GM12878 (cell line): ENCODE results near the gene LSM3. TPM values are rescaled to one million over a fixed set of nuclear protein-coding genes. Genes with fewer than 3 reads are reported as not detected.

ENCODE experiments used
- ATAC-seq: fragments of 200-7000 bp; cut with Tn5 transposase; 3 replicates; pipeline ENCODE4 v1.9.1; 2020; ENCODE audit warnings: mild to moderate bottlenecking, moderate library complexity
- BruUV-seq: library from RNA; stranded (reverse); fragments of 400-500 nt; replicated peaks from 2 replicates; lab custom pipeline; 2021; lab: Mats Ljungman, UMichigan
- CTCF ChIA-PET: fragments of 300-600 bp; sonication (Branson Sonifier 250); formaldehyde crosslinking; extraction: SDS; loops from one replicate; lab custom pipeline; 2021; ENCODE audit warnings: inconsistent platforms; lab: Yijun Ruan, JAX
- POLR2A ChIA-PET: fragments of 350-600 bp; formaldehyde crosslinking; extraction: SDS; loops from one replicate; lab custom pipeline; 2021; ENCODE audit warnings: inconsistent platforms; lab: Charles Lee
- RAD21 ChIA-PET: fragments of 300-600 bp; sonication (Branson Sonifier 250); formaldehyde crosslinking; loops from one replicate; lab custom pipeline; 2023; ENCODE audit warnings: antibody characterized with exemption; ENCODE audit not compliant: unreplicated experiment; lab: Charles Lee
- SMC1A ChIA-PET: fragments of 300-600 bp; sonication (Branson Sonifier 250); formaldehyde crosslinking; loops from one replicate; lab custom pipeline; 2023; ENCODE audit not compliant: unreplicated experiment, uncharacterized antibody; lab: Charles Lee
- DNase-seq: peaks from one replicate; pipeline ENCODE4 v3.0.0-alpha.2; 2011; ENCODE audit warnings: low read depth, low spot score
- FAIRE-seq: peaks from 3 replicates; lab custom pipeline; 2011; peaks lifted over from hg19 to GRCh38; lab: Jason Lieb, UNC
- H2AFZ ChIP-seq: 2 replicates; pipeline ENCODE4 v1.6.0; 2011; ENCODE audit warnings: low read depth, low read length, control low read depth; ENCODE audit not compliant: control insufficient read depth
- H3K27ac ChIP-seq: 2 replicates; pipeline ENCODE4 v1.5.1; 2011; ENCODE audit warnings: control low read depth; ENCODE audit not compliant: control insufficient read depth, insufficient read depth
- H3K27me3 ChIP-seq, 2 experiments: replicated peaks in 1 of 2; 2 replicates each; pipeline versions ENCODE4 v1.6.0 to v1.6.1; 2011; ENCODE audit warnings: low read length in 1 of 2; ENCODE audit not compliant: control insufficient read depth in 2 of 2, insufficient read depth in 2 of 2
- H3K36me3 ChIP-seq, 2 experiments: 2 replicates each; pipeline ENCODE4 v1.5.1; 2011; ENCODE audit warnings: low read length in 1 of 2; ENCODE audit not compliant: control insufficient read depth in 2 of 2, insufficient read depth in 2 of 2
- H3K4me1 ChIP-seq: 2 replicates; pipeline ENCODE4 v1.6.1; 2011; ENCODE audit warnings: mild to moderate bottlenecking, low read length, moderate library complexity, mixed read lengths; ENCODE audit not compliant: control insufficient read depth, insufficient read depth
- H3K4me2 ChIP-seq: 2 replicates; pipeline ENCODE4 v1.6.0; 2011; ENCODE audit warnings: control low read depth; ENCODE audit not compliant: control insufficient read depth, insufficient read depth
- H3K4me3 ChIP-seq: fragments of 200-600 bp; sonication (generic); 2 replicates; pipeline ENCODE4 v1.5.1; 2016
- H3K79me2 ChIP-seq: 2 replicates; pipeline ENCODE4 v1.6.0; 2011; ENCODE audit warnings: low read length; ENCODE audit not compliant: control insufficient read depth, insufficient read depth
- H3K9ac ChIP-seq: 2 replicates; pipeline ENCODE4 v1.8.0; 2011; ENCODE audit warnings: low read length, control low read depth, mixed read lengths; ENCODE audit not compliant: control insufficient read depth, insufficient read depth
- H3K9me3 ChIP-seq: replicated peaks from 3 replicates; pipeline ENCODE4 v1.5.1; 2011; ENCODE audit warnings: mild to moderate bottlenecking, low read length; ENCODE audit not compliant: control insufficient read depth, insufficient read depth
- H4K20me1 ChIP-seq: 2 replicates; pipeline ENCODE4 v1.6.0; 2011; ENCODE audit not compliant: control insufficient read depth, insufficient read depth
- FOS ChIP-seq: IDR thresholded peaks from 3 replicates; pipeline ENCODE4 v1.6.1; 2011; ENCODE audit warnings: borderline replicate concordance; ENCODE audit not compliant: insufficient read length; ENCODE audit errors: extremely low read depth
- HDAC2 ChIP-seq: fragments of 200-600 bp; sonication (generic); IDR thresholded peaks from 2 replicates; pipeline ENCODE4 v1.6.1; 2017
- MTA3 ChIP-seq: IDR thresholded peaks from 2 replicates; pipeline ENCODE4 v1.6.1; 2012; ENCODE audit warnings: low read length, inconsistent platforms, borderline replicate concordance
- NFYB ChIP-seq: IDR thresholded peaks from 2 replicates; pipeline ENCODE4 v1.6.1; 2011; ENCODE audit warnings: low read depth, mild to moderate bottlenecking, low read length, improper control_type of control experiment, moderate library complexity; ENCODE audit not compliant: insufficient read depth
- POU2F2 ChIP-seq: IDR thresholded peaks from 3 replicates; pipeline ENCODE4 v1.6.1; 2011; ENCODE audit warnings: low read depth, mild to moderate bottlenecking, low read length, borderline replicate concordance
- WRNIP1 ChIP-seq: IDR thresholded peaks from 2 replicates; pipeline ENCODE4 v1.6.1; 2011; ENCODE audit warnings: low read depth, low read length, improper control_type of control experiment, borderline replicate concordance
- ZNF217 ChIP-seq: fragments of 450-650 bp; IDR thresholded peaks from 2 replicates; pipeline ENCODE4 v1.6.1; 2017; ENCODE audit warnings: antibody characterized with exemption, mild to moderate bottlenecking
- WGBS: methylation state at CpG from one replicate; pipeline ENCODE4 v1.1.6; 2016; ENCODE audit warnings: low lambda C conversion rate; ENCODE audit not compliant: insufficient replicate concordance, insufficient coverage; ENCODE audit errors: missing lambda C conversion rate; 5-methylcytosine and 5-hydroxymethylcytosine counted together
- in situ Hi-C: fragments of 300-500 bp; cut with MboI; formaldehyde crosslinking; loops from 9 replicates; pipeline ENCODE4 v1.14.3; 2018; ENCODE audit warnings: mixed read lengths
- intact Hi-C: fragments of 100-400 bp; cut with micrococcal nuclease; formaldehyde crosslinking; loops from one replicate; pipeline ENCODE4 v1.14.2; 2022; ENCODE audit not compliant: unreplicated experiment
- polyA plus RNA-seq, 11 experiments: library from polyadenylated mRNA; depleted of rRNA in 4 of 11; unstranded in 6 of 11; stranded (reverse) in 5 of 11; fragments of >200 nt; fragmentation: Nextera tagmentation in 4 of 11; fragmentation: Illumina TruSeq in 1 of 11; extraction: Ambion mirVana in 4 of 11; extraction: Trizol in 1 of 11; gene quantifications; 1 replicate in 1 of 11; 2 replicates in 10 of 11; pipeline versions ENCODE4 v1.2.1 to v1.2.3, GENCODE V29; 2011 to 2016; ENCODE audit warnings: inconsistent platforms in 2 of 11, missing spikeins in 2 of 11, low read depth in 1 of 11
- total RNA-seq, 4 experiments: library from RNA; depleted of rRNA in 3 of 4; stranded (reverse); fragments of >200 nt in 3 of 4; fragmentation: Illumina TruSeq in 1 of 4; extraction: Trizol in 1 of 4; gene quantifications; 2 replicates each; pipeline versions ENCODE4 v1.2.1 to v1.2.3, GENCODE V29; 2013 to 2021
- TF ChIP-seq, protein P1 (sequence below): IDR thresholded peaks from 2 replicates; pipeline ENCODE4 v1.6.1; 2012; ENCODE audit warnings: low read depth, low read length, improper control_type of control experiment
- TF ChIP-seq, protein P2 (sequence below): fragments of 450-650 bp; IDR thresholded peaks from 2 replicates; pipeline ENCODE4 v1.6.1; 2018; ENCODE audit warnings: mild to moderate bottlenecking, low read depth, moderate library complexity; ENCODE audit not compliant: partially characterized antibody

The LSM3 gene
- total and polyA plus RNA-seq, 10 of the 15 experiments (the other 5 are each of a cell fraction or from before 2014, with no cell fraction given) = 15.5 to 111 (median 29.1) TPM

DNA sequence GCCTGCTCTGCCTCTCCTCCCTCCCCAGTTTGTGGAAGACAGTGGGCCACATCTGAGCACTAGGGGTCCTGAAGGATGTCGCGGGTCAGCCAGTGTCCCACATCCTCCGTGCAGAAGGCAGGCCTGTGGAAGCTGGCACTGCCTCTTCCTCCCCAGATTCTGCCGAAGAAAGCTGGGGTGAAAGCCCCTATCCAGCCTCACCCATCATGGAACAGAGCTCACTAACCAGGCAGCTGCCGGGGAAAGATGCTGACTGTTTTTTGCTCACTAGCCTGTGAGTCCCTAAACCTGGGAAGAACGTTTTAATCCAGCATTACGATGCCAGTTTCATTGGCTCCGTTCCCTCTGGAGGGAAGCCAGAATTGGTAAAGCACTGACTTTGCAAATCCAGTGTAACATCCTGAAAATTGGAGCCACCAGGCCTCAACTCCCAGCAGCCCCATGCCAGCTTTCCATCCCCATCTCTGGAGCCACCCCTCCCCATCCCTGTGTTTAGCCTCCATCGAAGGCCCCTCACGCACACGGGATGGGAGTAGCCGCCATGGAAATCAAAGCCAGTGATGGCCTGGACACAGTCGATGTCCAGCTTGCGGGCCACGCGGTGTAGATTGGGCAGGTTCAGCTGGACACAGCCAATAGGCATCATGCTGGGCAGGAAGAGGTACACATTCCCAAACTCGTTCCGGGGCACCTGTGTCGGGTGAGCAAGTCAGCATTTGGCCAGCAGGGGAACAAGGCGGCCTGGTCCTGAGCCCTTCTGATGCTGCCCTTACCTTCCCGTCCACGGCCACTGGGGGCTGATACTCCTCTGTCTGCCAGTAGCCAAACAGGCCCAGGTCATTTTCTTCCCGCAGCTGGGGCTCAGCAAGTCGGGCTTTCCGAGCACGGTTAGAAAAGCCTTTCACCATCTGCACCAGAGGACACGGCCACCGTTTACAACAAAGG, 30.3 kb upstream of the LSM3 start:
- in situ Hi-C loops = no loop called here
- SMC1A ChIA-PET = no interaction called here
- ATAC-seq (no peak), DNase-seq (no peak), FAIRE-seq (no peak)
- peaks cover 12% of the 10 kb centered on the region in 2 experiments for H3K36me3 ChIP-seq
- no peak for TF ChIP-seq FOS
- TF ChIP-seq NFYB = no peak
- no peak for TF ChIP-seq POU2F2
- TF ChIP-seq, protein P1, sequence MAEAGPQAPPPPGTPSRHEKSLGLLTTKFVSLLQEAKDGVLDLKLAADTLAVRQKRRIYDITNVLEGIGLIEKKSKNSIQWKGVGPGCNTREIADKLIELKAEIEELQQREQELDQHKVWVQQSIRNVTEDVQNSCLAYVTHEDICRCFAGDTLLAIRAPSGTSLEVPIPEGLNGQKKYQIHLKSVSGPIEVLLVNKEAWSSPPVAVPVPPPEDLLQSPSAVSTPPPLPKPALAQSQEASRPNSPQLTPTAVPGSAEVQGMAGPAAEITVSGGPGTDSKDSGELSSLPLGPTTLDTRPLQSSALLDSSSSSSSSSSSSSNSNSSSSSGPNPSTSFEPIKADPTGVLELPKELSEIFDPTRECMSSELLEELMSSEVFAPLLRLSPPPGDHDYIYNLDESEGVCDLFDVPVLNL = no peak
- no peak for TF ChIP-seq HDAC2
- no peak for TF ChIP-seq WRNIP1
- TF ChIP-seq MTA3 = no peak
- TF ChIP-seq, protein P2, sequence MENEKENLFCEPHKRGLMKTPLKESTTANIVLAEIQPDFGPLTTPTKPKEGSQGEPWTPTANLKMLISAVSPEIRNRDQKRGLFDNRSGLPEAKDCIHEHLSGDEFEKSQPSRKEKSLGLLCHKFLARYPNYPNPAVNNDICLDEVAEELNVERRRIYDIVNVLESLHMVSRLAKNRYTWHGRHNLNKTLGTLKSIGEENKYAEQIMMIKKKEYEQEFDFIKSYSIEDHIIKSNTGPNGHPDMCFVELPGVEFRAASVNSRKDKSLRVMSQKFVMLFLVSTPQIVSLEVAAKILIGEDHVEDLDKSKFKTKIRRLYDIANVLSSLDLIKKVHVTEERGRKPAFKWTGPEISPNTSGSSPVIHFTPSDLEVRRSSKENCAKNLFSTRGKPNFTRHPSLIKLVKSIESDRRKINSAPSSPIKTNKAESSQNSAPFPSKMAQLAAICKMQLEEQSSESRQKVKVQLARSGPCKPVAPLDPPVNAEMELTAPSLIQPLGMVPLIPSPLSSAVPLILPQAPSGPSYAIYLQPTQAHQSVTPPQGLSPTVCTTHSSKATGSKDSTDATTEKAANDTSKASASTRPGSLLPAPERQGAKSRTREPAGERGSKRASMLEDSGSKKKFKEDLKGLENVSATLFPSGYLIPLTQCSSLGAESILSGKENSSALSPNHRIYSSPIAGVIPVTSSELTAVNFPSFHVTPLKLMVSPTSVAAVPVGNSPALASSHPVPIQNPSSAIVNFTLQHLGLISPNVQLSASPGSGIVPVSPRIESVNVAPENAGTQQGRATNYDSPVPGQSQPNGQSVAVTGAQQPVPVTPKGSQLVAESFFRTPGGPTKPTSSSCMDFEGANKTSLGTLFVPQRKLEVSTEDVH = no peak
- no peak for TF ChIP-seq ZNF217
- CTCF ChIA-PET = no interaction called here
- peaks cover 16% of the 10 kb centered on the region for H3K4me1 ChIP-seq
- H3K27ac ChIP-seq = no peak overlapping the region
- H3K9ac ChIP-seq = no peak overlapping the region
- POLR2A ChIA-PET = no interaction called here
- no peaks in the 10 kb centered on the region for H4K20me1 ChIP-seq
- intact Hi-C loops = no loop called here
- BruUV-seq = no TSS peak
- no peaks in the 10 kb centered on the region for H3K27me3 ChIP-seq
- RAD21 ChIA-PET = no interaction called here
- no peak overlapping the region for H3K4me2 ChIP-seq
- no peak overlapping the region for H3K4me3 ChIP-seq
- H2AFZ ChIP-seq = no peak overlapping the region
- H3K9me3 ChIP-seq = no peaks in the 10 kb centered on the region
- H3K79me2 ChIP-seq = no peaks in the 10 kb centered on the region
- 96% methylated on average over 28 of the region's 28 CpGs for WGBS
